CD4-positive, alpha-beta T cell treated with Interleukin-6 at 100 ng/mL for 8 hours (primary cell): ENCODE results near the gene ZNF341.

Experiments used
- DNase-seq: peaks from one replicate; pipeline ENCODE4 v3.0.0-alpha.2; 2020; ENCODE audit warnings: mixed read lengths, low spot score

ZNF341 gene

DNA sequence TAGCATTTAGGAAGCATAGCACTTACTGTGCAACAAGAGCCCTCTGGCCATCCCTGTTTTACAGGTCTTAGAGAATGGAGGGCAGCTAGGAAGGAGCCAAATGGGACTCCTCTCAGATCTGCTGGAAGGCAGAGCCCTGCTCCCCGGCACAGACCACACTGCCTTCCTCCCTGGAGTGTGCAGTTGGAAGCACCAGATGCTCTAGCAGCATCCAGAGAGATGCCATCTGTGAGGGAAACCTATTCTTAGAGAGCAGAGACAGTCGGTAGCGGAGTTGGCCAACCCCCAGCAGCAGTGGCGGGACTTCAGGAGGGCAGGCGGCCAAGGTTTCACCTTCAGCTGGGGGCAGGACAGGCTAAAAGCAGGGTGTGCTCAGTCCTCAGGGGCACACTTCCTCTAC, 28.9 kb upstream of the ZNF341 start:
- DNase-seq = no peak

- no peak for DNase-seq
These were observed 28.2 kb upstream of the ZNF341 start for GRCh38 chr20:33703498-33704137.

- no peak for DNase-seq
These were observed 27.4 kb upstream of the ZNF341 start for GRCh38 chr20:33704197-33704924.

- no peak for DNase-seq
These were observed 24.1 kb upstream of the ZNF341 start for GRCh38 chr20:33707668-33708067.

DNA sequence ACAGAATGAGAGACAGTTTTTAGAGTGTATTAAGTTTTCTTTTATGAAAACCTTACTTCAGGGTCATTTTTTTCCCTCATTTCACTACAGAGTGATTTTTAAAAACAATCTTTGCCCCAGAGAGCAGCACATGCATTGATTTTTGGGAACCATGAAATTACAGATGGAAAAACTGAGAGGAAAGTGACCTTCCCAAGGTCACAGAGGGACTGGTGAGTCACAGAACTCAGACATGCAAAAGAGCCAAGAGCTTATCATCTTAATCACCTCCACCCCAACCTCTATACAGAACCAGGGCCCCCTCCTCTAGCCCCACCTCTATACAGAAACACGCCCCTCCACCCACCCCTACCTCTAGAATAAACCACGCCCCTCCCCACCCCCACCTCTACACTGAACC, 22.4 kb upstream of the ZNF341 start:
- no peak for DNase-seq

- no peak for DNase-seq
These were observed 21.8 kb upstream of the ZNF341 start for GRCh38 chr20:33709905-33710541.

- no peak for DNase-seq
These were observed 20.9 kb upstream of the ZNF341 start for GRCh38 chr20:33710681-33711445.

GRCh38 chr20:33711446-33711738, 20.4 kb upstream of the ZNF341 start:
- no peak for DNase-seq

DNA sequence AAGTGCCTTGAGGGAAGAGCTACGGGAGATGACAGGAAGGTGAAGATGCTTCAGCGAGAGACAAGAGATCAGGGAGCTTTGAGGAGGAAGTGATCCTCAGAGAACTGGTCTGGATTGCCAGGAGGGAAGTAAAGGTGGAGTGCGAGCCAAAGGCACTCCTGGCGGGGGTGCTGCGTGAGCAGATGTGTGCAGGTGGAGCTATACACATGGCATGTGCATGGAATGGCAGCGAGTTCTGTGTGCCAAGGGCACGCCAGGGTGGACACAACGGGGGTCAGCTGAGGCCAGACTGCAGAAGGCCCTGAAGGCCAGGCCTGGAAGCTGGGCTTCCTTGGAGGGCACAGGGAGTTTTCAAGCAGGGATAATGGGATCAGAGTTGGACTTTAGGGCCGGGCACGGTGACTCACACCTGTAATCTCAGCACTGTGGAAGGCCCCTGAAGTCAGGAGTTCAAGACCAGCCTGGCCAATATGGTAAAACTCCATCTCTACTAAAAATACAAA, 17.9 kb upstream of the ZNF341 start:
- DNase-seq = no peak

DNA sequence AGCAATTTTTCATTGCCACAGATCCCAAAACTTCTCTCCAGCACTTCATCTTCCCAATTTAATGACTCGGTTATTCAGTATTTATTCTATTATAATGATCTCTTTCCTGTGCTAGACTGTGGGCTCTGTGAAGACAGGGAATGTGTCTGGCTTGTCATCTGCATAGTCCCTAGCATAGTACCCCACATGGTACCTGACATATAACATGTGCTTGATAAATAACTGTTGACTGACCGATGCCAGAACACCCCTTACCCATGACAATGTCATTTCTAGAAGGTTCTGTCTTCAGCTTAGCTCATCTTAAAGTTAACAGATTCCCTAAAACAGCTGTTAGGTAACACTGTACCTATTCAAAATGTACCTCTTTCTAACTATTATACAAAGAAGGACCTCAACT, 15.3 kb upstream of the ZNF341 start:
- DNase-seq = no peak

DNA sequence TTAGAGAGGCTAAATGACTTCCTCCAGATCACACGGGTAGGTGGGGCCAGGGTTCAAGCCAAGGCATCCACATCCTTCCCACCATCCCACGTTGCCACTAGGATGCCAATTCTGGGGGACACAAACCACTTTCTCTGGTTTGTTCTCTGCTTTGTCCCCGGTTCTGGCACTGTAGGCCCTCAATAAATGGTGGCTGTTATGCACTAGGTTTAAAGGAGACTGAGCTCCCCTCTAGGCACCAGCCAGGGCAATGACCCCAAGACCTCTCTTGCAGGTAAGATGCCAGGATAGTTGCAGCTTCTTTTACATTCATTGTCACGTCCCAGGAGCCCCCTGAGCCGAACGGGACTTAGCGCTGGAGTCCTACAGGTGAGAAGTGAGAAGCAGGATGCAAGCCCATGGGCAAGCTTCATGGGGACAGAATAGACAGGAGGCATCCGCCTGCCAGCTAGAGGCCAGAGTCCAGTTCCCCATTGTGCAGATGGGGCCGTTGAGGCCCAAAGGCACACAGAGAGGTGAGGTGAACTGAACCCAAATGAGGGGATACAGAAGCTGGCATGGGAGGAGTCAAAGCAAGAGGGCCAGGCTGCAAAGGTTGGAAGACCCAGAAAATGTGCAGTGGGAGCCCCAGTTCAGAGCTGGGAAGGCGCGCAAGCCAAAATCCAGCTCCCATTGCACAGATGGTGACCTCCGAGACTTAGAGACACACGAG, 12.4 kb upstream of the ZNF341 start:
- no peak for DNase-seq

- DNase-seq = peak; percentile 95
These were observed 11.6 kb upstream of the ZNF341 start, which contains the start of gene PXMP4 for GRCh38 chr20:33719989-33720709. TSS of gene PXMP4 (minus strand) at chr20:33720310. CDS start at chr20:33720207, 103 bp downstream.

DNA sequence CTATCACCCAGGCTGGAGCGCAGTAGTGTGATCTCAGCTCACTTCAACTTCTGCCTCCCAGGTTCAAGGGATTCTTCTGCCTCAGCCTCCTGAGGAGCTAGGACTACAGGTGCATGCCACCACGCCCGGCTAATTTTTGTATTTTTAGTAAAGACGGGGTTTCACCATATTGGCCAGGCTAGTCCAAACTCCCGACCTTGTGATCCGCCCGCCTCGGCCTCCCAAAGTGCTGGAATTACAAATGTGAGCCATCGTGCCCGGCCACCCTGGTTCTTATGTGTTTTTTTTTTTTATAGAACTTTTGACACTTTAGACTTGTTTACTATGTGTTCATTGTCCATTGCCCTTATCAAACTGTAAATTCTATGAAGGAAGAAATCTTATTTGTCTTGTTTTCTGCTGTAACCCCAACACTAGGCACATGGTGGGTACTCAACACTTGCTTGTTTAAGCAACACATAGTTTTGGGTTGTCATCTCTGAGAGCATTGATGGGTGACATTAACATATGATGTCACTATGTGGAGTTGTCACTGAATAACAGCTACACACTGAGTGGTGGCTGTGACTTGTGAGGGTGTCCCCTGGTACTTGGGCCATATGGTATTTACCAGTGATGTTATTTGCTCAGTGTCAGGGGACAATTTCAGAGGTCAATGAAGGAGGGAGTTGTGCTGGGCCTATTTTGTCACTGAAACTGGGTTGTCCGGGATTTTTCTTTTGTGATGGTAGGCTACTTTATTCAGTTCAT, 10.2 kb upstream of the ZNF341 start:
- no peak for DNase-seq

- DNase-seq = no peak
These were observed 7.2 kb upstream of the ZNF341 start for GRCh38 chr20:33724439-33725094.

GRCh38 chr20:33725607-33726264, 6.1 kb upstream of the ZNF341 start:
- no peak for DNase-seq

DNA sequence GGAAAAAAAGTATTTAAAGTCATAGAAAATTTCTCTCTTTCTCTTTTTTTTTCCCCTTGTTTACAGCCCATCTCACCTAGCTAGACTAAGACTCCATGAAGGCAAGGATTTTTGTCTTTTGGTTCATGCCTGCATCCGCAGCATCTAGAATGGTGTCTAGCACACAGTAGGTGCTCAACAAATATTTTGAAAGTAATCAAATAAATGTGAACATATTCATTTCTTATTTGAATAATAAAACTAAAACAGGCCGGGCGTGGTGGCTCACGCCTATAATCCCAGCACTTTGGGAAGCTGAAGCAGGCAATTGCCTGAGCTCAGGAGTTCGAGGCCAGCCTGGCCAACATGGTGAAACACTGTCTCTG, 4.7 kb upstream of the ZNF341 start:
- no peak for DNase-seq

GRCh38 chr20:33727806-33728205, 4.0 kb upstream of the ZNF341 start:
- DNase-seq = no peak

DNA sequence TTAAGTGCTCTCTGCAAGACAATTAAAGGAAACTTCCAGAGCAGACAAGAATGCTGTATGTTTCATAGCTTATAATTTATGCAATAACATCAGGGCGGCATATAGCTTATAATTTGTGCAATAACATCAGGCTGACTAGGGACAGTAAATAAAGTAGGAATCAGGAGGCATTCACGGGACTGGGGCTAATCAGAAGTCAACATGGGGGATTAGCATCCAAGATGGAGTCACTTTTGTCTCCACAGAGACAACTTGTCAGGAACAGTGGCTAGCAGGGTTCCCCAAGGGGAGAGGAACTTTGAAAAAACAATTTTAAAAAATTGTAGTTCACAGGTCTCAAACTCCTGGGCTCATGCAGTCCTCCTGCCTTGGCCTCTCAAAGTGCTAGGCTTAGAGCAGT, 3.3 kb upstream of the ZNF341 start:
- DNase-seq = no peak

DNA sequence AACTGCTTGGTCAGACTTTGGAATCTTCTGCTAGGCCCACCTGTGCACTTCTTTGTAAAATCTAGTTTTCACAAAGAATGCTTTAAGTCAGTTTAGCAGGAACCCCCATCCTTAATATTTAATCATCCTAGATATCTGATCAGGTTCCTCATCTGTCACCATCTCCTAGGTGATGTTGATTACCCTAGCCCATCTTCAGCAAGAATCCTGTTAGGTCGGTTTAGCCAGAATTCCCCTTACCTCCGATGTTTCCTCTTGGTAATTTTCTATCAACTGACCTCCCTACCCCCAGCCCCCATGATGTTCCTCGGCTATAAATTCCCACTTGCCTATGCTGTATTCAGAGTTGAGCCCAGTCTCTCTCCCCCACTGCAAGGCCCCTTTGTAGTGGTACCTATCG, 2.7 kb upstream of the ZNF341 start:
- DNase-seq = no peak
